ENCODE results near the gene FAM241A. TPM values are rescaled to one million over a fixed set of nuclear protein-coding genes. Genes with fewer than 3 reads are reported as not detected.
"Not testable (repeated sequence)": the region's sequence is repeated elsewhere in the genome, so short reads cannot be mapped to it uniquely, and the experiment has no call there.

FAM241A gene
- total RNA-seq, 1 experiment from 2014 or later, result 10.9 TPM

- BruUV-seq (replicated peaks), result no TSS peak
- TF ChIP-seq CTCF (IDR thresholded peaks at IDR 0.05; ENCODE audit: unreplicated experiment), result no peak
- ChIA-PET POLR2A (interaction anchor here (1.0 to 5.5 kb wide), 5 partner anchors 8 to 66 kb away, joined by 3 to 63 read pairs (median 4); partner anchors contain the start of genes AP1AR and FAM241A), CTCF (interaction anchor here (0.8 to 0.9 kb wide), 2 partner anchors 15 to 52 kb away, joined by 3 read pairs; no protein-coding TSS in a partner anchor)
- Mint-ChIP-seq H3K27me3 (ENCODE audit: insufficient read depth, unreplicated experiment) (no peaks in the 10 kb centered on the region), H3K4me3 (ENCODE audit: unreplicated experiment) (no peak overlapping the region), H3K9me3 (ENCODE audit: unreplicated experiment) (no peaks in the 10 kb centered on the region), H3K4me1 (ENCODE audit: insufficient read depth, unreplicated experiment) (peaks cover 41% of the 10 kb centered on the region), H3K36me3 (ENCODE audit: insufficient read depth, unreplicated experiment) (peaks cover 5% of the 10 kb centered on the region), H3K27ac (ENCODE audit: low read depth, unreplicated experiment) (no peak overlapping the region)
- intact Hi-C loops (cut with micrococcal nuclease), result no loop called here
- no peak for DNase-seq (ENCODE audit: unreplicated experiment)
Measured at GRCh38 chr4:112172180-112172579, 26.9 kb downstream of the FAM241A start.

- ChIA-PET POLR2A (interaction anchor here (0.5 to 5.5 kb wide), 26 partner anchors 9 to 1880 kb away, joined by 3 to 63 read pairs (median 4); partner anchors contain the start of genes ALPK1, AP1AR and FAM241A), CTCF (interaction anchor here (0.6 to 3.9 kb wide), 12 partner anchors 9 to 112 kb away, joined by 3 to 23 read pairs (median 4); partner anchors contain the start of gene TIFA)
- intact Hi-C loops (cut with micrococcal nuclease), result no loop called here
- no peaks in the 10 kb centered on the region for H3K27me3 Mint-ChIP-seq (ENCODE audit: insufficient read depth, unreplicated experiment)
- peaks cover 36% of the 10 kb centered on the region for H3K4me1 Mint-ChIP-seq (ENCODE audit: insufficient read depth, unreplicated experiment)
- peak; percentile 93 for DNase-seq (ENCODE audit: unreplicated experiment)
- H3K9me3 Mint-ChIP-seq (ENCODE audit: unreplicated experiment), result no peaks in the 10 kb centered on the region
- no peak for TF ChIP-seq CTCF (IDR thresholded peaks at IDR 0.05; ENCODE audit: unreplicated experiment)
- peak overlapping the region; percentile 94 for H3K27ac Mint-ChIP-seq (ENCODE audit: low read depth, unreplicated experiment)
- peaks cover 5% of the 10 kb centered on the region for H3K36me3 Mint-ChIP-seq (ENCODE audit: insufficient read depth, unreplicated experiment)
- peak overlapping the region; percentile 41 for H3K4me3 Mint-ChIP-seq (ENCODE audit: unreplicated experiment)
- BruUV-seq (replicated peaks), result TSS peak; percentile 29
Measured at GRCh38 chr4:112173593-112174558, 28.6 kb downstream of the FAM241A start.

GRCh38 chr4:112175840-112176239 lies 30.6 kb downstream of the FAM241A start:
- intact Hi-C loops (cut with micrococcal nuclease), result no loop called here
- no peak overlapping the region for H3K27ac Mint-ChIP-seq (ENCODE audit: low read depth, unreplicated experiment)
- H3K36me3 Mint-ChIP-seq (ENCODE audit: insufficient read depth, unreplicated experiment), result no peaks in the 10 kb centered on the region
- no peaks in the 10 kb centered on the region for H3K9me3 Mint-ChIP-seq (ENCODE audit: unreplicated experiment)
- H3K4me3 Mint-ChIP-seq (ENCODE audit: unreplicated experiment), result no peak overlapping the region
- no TSS peak for BruUV-seq (replicated peaks)
- TF ChIP-seq CTCF (IDR thresholded peaks at IDR 0.05; ENCODE audit: unreplicated experiment), result no peak
- H3K4me1 Mint-ChIP-seq (ENCODE audit: insufficient read depth, unreplicated experiment), result peaks cover 22% of the 10 kb centered on the region
- CTCF ChIA-PET, result interaction anchor here (0.6 to 3.9 kb wide), 6 partner anchors 14 to 76 kb away, joined by 3 to 23 read pairs (median 4); no protein-coding TSS in a partner anchor
- POLR2A ChIA-PET, result interaction anchor here (3.6 to 5.5 kb wide), 2 partner anchors 38 to 56 kb away, joined by 26 to 40 read pairs; partner anchors contain the start of gene AP1AR
- no peaks in the 10 kb centered on the region for H3K27me3 Mint-ChIP-seq (ENCODE audit: insufficient read depth, unreplicated experiment)
- DNase-seq (ENCODE audit: unreplicated experiment), result no peak

GRCh38 chr4:112176596-112176995 lies 31.3 kb downstream of the FAM241A start:
- Mint-ChIP-seq H3K27me3 (ENCODE audit: insufficient read depth, unreplicated experiment) (no peaks in the 10 kb centered on the region), H3K4me3 (ENCODE audit: unreplicated experiment) (no peak overlapping the region), H3K36me3 (ENCODE audit: insufficient read depth, unreplicated experiment) (no peaks in the 10 kb centered on the region), H3K9me3 (ENCODE audit: unreplicated experiment) (no peaks in the 10 kb centered on the region), H3K4me1 (ENCODE audit: insufficient read depth, unreplicated experiment) (peaks cover 22% of the 10 kb centered on the region), H3K27ac (ENCODE audit: low read depth, unreplicated experiment) (no peak overlapping the region)
- TF ChIP-seq CTCF (IDR thresholded peaks at IDR 0.05; ENCODE audit: unreplicated experiment), result no peak
- DNase-seq (ENCODE audit: unreplicated experiment), result no peak
- ChIA-PET CTCF (interaction anchor here (3.9 kb wide), 1 partner anchor 77 kb away, joined by 23 read pairs; no protein-coding TSS in a partner anchor), POLR2A (interaction anchor here (0.8 to 5.5 kb wide), 3 partner anchors 10 to 77 kb away, joined by 3 to 40 read pairs (median 3); partner anchors contain the start of gene AP1AR)
- intact Hi-C loops (cut with micrococcal nuclease), result no loop called here
- no TSS peak for BruUV-seq (replicated peaks)

- H3K9me3 Mint-ChIP-seq (ENCODE audit: unreplicated experiment); H3K27ac Mint-ChIP-seq (ENCODE audit: low read depth, unreplicated experiment); H3K36me3 Mint-ChIP-seq (ENCODE audit: insufficient read depth, unreplicated experiment); intact Hi-C loops (cut with micrococcal nuclease); CTCF ChIA-PET; H3K4me3 Mint-ChIP-seq (ENCODE audit: unreplicated experiment); BruUV-seq (replicated peaks); H3K27me3 Mint-ChIP-seq (ENCODE audit: insufficient read depth, unreplicated experiment); DNase-seq (ENCODE audit: unreplicated experiment); POLR2A ChIA-PET: not testable (repeated sequence)
- peaks cover 25% of the 10 kb centered on the region for H3K4me1 Mint-ChIP-seq (ENCODE audit: insufficient read depth, unreplicated experiment)
Measured at GRCh38 chr4:112178741-112179140, 33.5 kb downstream of the FAM241A start.
